IMR-90 (cell line): ENCODE data around the gene CAT.

ENCODE experiments used
- CEBPB ChIP-seq: IDR thresholded peaks from 2 replicates; pipeline ENCODE4 v1.6.1; 2012; ENCODE audit warnings: low read depth, low read length, improper control_type of control experiment
- CTCF ChIP-seq: conservative IDR thresholded peaks from 2 replicates; pipeline ENCODE4 v1.5.1; 2012; ENCODE audit warnings: mild to moderate bottlenecking, low read depth, low read length, improper control_type of control experiment
- MAFK ChIP-seq: IDR thresholded peaks from 2 replicates; pipeline ENCODE4 v1.6.1; 2012; ENCODE audit warnings: low read depth, low read length, improper control_type of control experiment
- NFE2L2 ChIP-seq: fragments of 150-350 bp; IDR thresholded peaks from 2 replicates; pipeline ENCODE4 v1.6.1; 2016; ENCODE audit warnings: low read depth, mild to moderate bottlenecking, low read length
- POLR2A ChIP-seq: IDR thresholded peaks from 2 replicates; pipeline ENCODE4 v1.6.1; 2012; ENCODE audit warnings: mild to moderate bottlenecking, low read depth, low read length
- RFX5 ChIP-seq: IDR thresholded peaks from 2 replicates; pipeline ENCODE4 v1.8.0; 2012; ENCODE audit warnings: low read depth, mild to moderate bottlenecking, low read length, moderate library complexity
- USF2 ChIP-seq: fragments of 150-350 bp; IDR thresholded peaks from 2 replicates; pipeline ENCODE4 v1.6.1; 2017; ENCODE audit warnings: mild to moderate bottlenecking, antibody characterized with exemption, low read length, low read depth

GRCh38 chr11:34405079-34405858, 33.5 kb upstream of the CAT start:
- no peak for TF ChIP-seq POLR2A
- TF ChIP-seq CTCF, result no peak
- no peak for TF ChIP-seq NFE2L2
- 0 out of 2 replicates have a peak, but pooled peaks have one; percentile 37 for TF ChIP-seq USF2
- no peak for TF ChIP-seq RFX5
- TF ChIP-seq CEBPB, result no peak
- TF ChIP-seq MAFK, result no peak
